Neural crest cell (in vitro differentiated cells): Measurements from ENCODE around the gene BSPRY. TPM values are rescaled to one million over a fixed set of nuclear protein-coding genes. Genes with fewer than 3 reads are reported as not detected.

Experiments
- DNase-seq: peaks from one replicate; pipeline ENCODE4 v3.0.0; 2021; ENCODE audit warnings: low read depth, mixed read lengths, low spot score
- H3K27ac Mint-ChIP-seq: one replicate; pipeline ENCODE4 v1.8.0; 2021; ENCODE audit warnings: mild to moderate bottlenecking, mixed read lengths; ENCODE audit not compliant: unreplicated experiment
- H3K27me3 Mint-ChIP-seq: 2 replicates; pipeline ENCODE4 v1.8.0; 2021; ENCODE audit warnings: low read depth, mild to moderate bottlenecking, mixed read lengths
- H3K36me3 Mint-ChIP-seq: 2 replicates; pipeline ENCODE4 v1.8.0; 2021; ENCODE audit warnings: low read depth, mild to moderate bottlenecking, mixed read lengths
- H3K4me1 Mint-ChIP-seq: 2 replicates; pipeline ENCODE4 v1.8.0; 2021; ENCODE audit warnings: mixed read lengths
- H3K4me3 Mint-ChIP-seq: one replicate; pipeline ENCODE4 v1.8.0; 2021; ENCODE audit warnings: mild to moderate bottlenecking, mixed read lengths
- H3K9me3 Mint-ChIP-seq: 2 replicates; pipeline ENCODE4 v1.8.0; 2021; ENCODE audit warnings: mixed read lengths
- total RNA-seq: library from RNA; stranded (reverse); gene quantifications from 2 replicates; pipeline ENCODE4 v1.2.1, GENCODE V29; 2021
- TF ChIP-seq, protein P1 (sequence below): fragments of 200-600 bp; sonication (generic); conservative IDR thresholded peaks from 2 replicates; pipeline ENCODE4 v1.5.0; 2021; ENCODE audit warnings: antibody characterized with exemption, mild to moderate bottlenecking

BSPRY gene
- total RNA-seq, 1 donor from 2014 or later = not detected

DNA sequence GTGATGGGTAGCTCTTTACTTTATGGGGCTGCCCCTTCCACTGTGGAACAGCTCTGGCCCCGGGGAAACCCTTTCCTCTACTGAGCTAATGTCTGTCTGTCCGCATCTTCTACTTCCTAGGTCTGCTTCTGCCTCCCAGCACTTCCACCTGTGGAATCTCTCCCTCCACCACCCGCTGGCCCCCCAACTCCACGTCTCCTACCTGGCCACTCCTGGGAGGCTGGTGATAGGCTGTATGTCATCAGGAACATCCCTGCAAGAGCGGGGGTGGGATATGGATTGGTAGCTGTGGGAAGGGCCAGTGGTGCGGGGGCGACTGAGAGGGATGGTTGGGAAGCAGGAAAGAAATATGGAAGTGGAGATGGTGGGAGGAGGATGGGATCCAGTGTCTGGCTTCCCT is 42.6 kb downstream of the BSPRY start:
- TF ChIP-seq, protein P1, sequence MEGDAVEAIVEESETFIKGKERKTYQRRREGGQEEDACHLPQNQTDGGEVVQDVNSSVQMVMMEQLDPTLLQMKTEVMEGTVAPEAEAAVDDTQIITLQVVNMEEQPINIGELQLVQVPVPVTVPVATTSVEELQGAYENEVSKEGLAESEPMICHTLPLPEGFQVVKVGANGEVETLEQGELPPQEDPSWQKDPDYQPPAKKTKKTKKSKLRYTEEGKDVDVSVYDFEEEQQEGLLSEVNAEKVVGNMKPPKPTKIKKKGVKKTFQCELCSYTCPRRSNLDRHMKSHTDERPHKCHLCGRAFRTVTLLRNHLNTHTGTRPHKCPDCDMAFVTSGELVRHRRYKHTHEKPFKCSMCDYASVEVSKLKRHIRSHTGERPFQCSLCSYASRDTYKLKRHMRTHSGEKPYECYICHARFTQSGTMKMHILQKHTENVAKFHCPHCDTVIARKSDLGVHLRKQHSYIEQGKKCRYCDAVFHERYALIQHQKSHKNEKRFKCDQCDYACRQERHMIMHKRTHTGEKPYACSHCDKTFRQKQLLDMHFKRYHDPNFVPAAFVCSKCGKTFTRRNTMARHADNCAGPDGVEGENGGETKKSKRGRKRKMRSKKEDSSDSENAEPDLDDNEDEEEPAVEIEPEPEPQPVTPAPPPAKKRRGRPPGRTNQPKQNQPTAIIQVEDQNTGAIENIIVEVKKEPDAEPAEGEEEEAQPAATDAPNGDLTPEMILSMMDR = no peak
- H3K9me3 Mint-ChIP-seq = no peaks in the 10 kb centered on the region
- DNase-seq = no peak
- no peaks in the 10 kb centered on the region for H3K27me3 Mint-ChIP-seq
- H3K36me3 Mint-ChIP-seq = peaks cover 15% of the 10 kb centered on the region
- H3K4me3 Mint-ChIP-seq = no peak overlapping the region
- no peak overlapping the region for H3K27ac Mint-ChIP-seq
- H3K4me1 Mint-ChIP-seq = no peaks in the 10 kb centered on the region

DNA sequence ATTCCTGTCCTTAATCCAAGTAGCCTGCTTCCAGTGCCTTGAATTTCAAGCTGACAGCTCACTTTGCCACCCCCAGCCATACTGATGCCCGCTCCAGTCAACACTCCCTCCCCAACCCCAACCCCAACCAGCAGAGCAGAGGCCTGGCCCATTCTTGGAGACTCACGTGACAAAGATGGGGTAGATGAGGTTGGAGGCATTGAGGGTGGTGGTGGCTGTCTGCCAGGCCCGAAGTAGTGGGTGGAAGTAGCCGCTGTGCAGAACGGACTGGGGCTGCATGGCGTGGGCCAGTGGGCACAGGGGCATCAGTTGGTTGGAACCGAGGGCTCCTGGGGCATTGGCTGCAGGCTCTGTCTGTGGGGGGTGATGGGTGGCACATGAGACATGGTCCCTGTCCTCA is 43.9 kb downstream of the BSPRY start:
- no peaks in the 10 kb centered on the region for H3K4me1 Mint-ChIP-seq
- TF ChIP-seq, protein P1 = no peak
- no peaks in the 10 kb centered on the region for H3K9me3 Mint-ChIP-seq
- H3K4me3 Mint-ChIP-seq = no peak overlapping the region
- no peaks in the 10 kb centered on the region for H3K27me3 Mint-ChIP-seq
- H3K36me3 Mint-ChIP-seq = peaks cover 7% of the 10 kb centered on the region
- DNase-seq = no peak
- H3K27ac Mint-ChIP-seq = no peak overlapping the region

DNA sequence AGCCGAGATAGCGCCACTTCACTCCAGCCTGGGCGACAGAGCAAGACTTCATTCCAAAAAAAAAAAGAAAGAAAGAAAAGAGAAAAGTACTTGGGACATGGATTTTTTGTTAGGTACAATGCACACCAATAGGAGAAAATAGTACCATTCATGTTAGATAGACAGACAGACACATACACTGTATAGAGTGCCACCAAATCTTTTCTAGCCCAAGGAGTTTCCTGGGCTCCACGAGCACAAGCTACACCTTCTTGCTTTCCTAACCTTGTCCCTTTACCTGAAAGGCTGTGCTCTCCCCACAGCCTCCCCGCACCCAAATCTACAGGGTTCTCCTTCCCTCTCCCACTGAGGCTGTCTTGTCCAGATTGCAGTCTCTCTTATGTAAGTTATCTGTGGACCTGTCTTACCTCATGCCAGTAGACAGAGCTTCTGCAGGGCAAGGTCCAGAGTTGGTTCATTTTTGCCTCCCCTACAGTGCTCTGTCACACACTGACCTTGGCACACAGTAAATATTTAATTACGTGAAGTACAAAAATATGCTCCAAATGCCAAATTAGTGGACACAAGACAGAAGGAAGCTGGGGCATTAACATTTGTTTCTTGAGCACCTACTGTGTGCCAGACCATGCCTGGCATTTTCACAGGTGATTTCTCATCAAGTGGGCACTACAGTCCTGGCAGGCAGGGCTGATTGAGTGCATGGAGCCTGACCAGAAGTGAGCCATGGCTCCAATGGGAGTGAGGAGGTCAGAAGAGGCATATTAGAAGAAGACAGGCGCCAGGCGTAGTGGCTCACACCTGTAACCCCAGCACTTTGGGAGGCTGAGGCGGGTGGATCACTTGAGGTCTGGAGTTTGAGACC is 45.9 kb downstream of the BSPRY start:
- H3K4me1 Mint-ChIP-seq = peaks cover 11% of the 10 kb centered on the region
- H3K9me3 Mint-ChIP-seq = no peaks in the 10 kb centered on the region
- TF ChIP-seq, protein P1 = no peak
- no peak for DNase-seq
- no peaks in the 10 kb centered on the region for H3K27me3 Mint-ChIP-seq
- H3K4me3 Mint-ChIP-seq = no peak overlapping the region
- peaks cover 7% of the 10 kb centered on the region for H3K36me3 Mint-ChIP-seq
- H3K27ac Mint-ChIP-seq = no peak overlapping the region

DNA sequence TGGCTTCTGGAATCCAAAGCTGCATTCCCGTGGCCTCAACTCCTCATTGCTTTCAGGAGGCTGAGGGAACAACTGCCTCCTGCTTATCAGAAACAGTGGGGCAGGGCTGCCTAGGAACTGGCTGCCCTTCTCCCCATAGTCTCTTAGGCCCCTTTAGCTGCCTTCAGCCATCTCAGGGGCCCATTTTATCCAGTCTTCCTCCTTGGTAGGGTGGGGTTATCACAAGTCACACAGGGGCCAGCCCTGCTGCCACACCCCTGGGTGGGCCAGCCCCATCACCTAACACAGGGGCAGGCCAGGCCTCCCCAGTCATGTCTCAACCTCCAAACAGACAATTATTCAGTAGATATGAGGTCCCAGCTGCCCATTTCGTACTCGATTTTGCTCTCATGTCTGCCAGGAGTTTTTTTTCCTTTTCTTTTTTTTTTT is 47.9 kb downstream of the BSPRY start:
- no peak for DNase-seq
- Mint-ChIP-seq H3K9me3 (no peaks in the 10 kb centered on the region), H3K4me3 (no peak overlapping the region), H3K27ac (no peak overlapping the region), H3K27me3 (no peaks in the 10 kb centered on the region), H3K4me1 (peaks cover 18% of the 10 kb centered on the region), H3K36me3 (peaks cover 7% of the 10 kb centered on the region)
- TF ChIP-seq, protein P1 = no peak

DNA sequence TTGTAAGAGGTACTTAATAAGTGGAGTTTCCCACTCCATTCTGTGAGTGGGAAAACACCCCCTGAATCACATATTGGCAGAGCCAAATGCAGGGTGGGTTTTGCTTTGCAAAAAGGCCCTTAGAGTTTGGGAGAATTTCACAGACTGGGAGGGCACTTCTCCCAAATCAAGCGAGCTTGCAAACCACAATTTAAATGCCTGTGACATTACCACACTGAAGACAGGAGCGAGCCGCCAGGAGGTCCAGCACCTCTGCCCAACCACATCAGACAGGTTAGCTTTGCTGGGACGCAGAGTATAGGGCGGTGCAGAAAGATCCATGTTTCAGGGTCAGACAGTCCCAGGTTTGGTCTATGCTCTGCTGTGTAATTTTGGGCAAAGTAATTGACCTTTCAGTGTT is 49.5 kb downstream of the BSPRY start:
- H3K4me3 Mint-ChIP-seq = peak overlapping the region; percentile 92

More for the DNA sequence above, 49.5 kb downstream of the BSPRY start:
- H3K36me3 Mint-ChIP-seq = peaks cover 3% of the 10 kb centered on the region
- H3K27ac Mint-ChIP-seq = no peak overlapping the region
- H3K9me3 Mint-ChIP-seq = no peaks in the 10 kb centered on the region
- TF ChIP-seq, protein P1 = no peak
- no peaks in the 10 kb centered on the region for H3K27me3 Mint-ChIP-seq
- no peak for DNase-seq
- peaks cover 18% of the 10 kb centered on the region for H3K4me1 Mint-ChIP-seq
